Upper lobe of right lung (tissue), 1 donor: Measurements from ENCODE around the gene PCNX2. TPM values are rescaled to one million over a fixed set of nuclear protein-coding genes. Genes with fewer than 3 reads are reported as not detected.

Source experiments
- ATAC-seq: fragments of 200-7000 bp; cut with Tn5 transposase; one replicate; pipeline ENCODE4 v1.9.1; 2020; ENCODE audit warnings: mild to moderate bottlenecking, moderate library complexity
- DNase-seq: peaks from one replicate; pipeline ENCODE4 v3.0.0-alpha.2; 2020
- H3K27ac ChIP-seq: fragments of 200-600 bp; one replicate; pipeline ENCODE4 v1.8.0; 2022
- H3K27me3 ChIP-seq: fragments of 200-600 bp; one replicate; pipeline ENCODE4 v1.8.0; 2022; ENCODE audit warnings: mild to moderate bottlenecking
- H3K36me3 ChIP-seq: fragments of 200-600 bp; one replicate; pipeline ENCODE4 v1.8.0; 2022
- H3K4me1 ChIP-seq: fragments of 200-600 bp; one replicate; pipeline ENCODE4 v1.8.0; 2022
- H3K4me3 ChIP-seq: fragments of 200-600 bp; one replicate; pipeline ENCODE4 v1.8.0; 2022; ENCODE audit warnings: mild to moderate bottlenecking
- H3K9me3 ChIP-seq: fragments of 200-600 bp; one replicate; pipeline ENCODE4 v1.8.0; 2022
- intact Hi-C: fragments of 100-400 bp; cut with DNase I; formaldehyde crosslinking; loops from one replicate; pipeline ENCODE4 v1.11.0; 2022
- total RNA-seq: library from RNA; stranded (reverse); fragmentation: NEBNext Ultra II Directional; extraction: Animal tissue kit (Norgen Biotek cat#: 25700); gene quantifications from one replicate; pipeline ENCODE4 v1.2.1, GENCODE V29; 2021
- TF ChIP-seq, protein P1 (sequence below): fragments of 200-600 bp; IDR thresholded peaks from one replicate; pipeline ENCODE4 v1.8.0; 2022; ENCODE audit warnings: antibody characterized with exemption
- donor health status: DM: no; HTN: yes; CAD: no; lungs with severe emphysema.

PCNX2 gene
- total RNA-seq, 1 donor from 2014 or later: 6.8 TPM

DNA sequence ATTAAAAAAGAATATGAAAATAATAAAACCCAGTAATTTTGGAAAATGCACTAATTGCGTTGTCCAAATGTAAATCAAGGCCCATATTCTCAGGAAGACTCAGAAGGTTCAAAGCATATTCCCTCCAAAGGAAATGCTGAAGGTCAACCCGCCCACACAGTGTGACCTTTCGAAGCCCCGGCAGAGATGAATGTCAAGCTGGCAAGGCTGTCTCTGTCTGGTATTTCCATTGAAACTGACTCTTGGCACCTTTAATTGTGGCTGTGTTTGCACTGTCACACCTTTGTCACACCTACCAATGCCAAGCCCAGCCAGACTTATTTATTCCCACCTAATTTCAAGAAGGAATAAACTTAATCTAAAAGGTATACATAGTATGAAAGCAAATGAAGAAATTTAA lies 262.6 kb downstream of the PCNX2 start:
- no peak for DNase-seq
- H3K4me3 ChIP-seq: no peak overlapping the region
- no peaks in the 10 kb centered on the region for H3K4me1 ChIP-seq
- H3K27me3 ChIP-seq: no peaks in the 10 kb centered on the region
- no peaks in the 10 kb centered on the region for H3K36me3 ChIP-seq
- intact Hi-C loops: no loop called here
- no peak for ATAC-seq
- no peak overlapping the region for H3K27ac ChIP-seq
- no peaks in the 10 kb centered on the region for H3K9me3 ChIP-seq
- TF ChIP-seq, protein P1, sequence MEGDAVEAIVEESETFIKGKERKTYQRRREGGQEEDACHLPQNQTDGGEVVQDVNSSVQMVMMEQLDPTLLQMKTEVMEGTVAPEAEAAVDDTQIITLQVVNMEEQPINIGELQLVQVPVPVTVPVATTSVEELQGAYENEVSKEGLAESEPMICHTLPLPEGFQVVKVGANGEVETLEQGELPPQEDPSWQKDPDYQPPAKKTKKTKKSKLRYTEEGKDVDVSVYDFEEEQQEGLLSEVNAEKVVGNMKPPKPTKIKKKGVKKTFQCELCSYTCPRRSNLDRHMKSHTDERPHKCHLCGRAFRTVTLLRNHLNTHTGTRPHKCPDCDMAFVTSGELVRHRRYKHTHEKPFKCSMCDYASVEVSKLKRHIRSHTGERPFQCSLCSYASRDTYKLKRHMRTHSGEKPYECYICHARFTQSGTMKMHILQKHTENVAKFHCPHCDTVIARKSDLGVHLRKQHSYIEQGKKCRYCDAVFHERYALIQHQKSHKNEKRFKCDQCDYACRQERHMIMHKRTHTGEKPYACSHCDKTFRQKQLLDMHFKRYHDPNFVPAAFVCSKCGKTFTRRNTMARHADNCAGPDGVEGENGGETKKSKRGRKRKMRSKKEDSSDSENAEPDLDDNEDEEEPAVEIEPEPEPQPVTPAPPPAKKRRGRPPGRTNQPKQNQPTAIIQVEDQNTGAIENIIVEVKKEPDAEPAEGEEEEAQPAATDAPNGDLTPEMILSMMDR: no peak

DNA sequence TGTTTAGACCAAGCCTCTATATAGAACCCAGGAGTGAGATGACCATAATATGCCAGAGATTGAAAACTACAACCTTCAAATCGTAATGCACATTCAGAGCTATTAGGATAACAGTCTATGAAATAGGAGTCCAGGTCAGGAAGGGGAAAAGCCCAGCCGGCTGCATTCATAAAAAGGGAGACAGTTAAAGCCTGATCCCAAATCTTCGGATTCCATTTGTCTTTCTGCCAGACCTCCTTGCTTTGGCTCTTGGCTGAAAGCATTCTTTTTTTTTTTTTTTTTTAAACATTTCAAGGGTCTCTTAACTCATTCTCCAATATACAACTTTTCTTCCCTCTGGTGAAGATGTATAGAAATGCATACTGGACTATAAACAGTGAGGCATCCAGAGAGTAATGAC lies 264.0 kb downstream of the PCNX2 start:
- no peak overlapping the region for H3K27ac ChIP-seq
- intact Hi-C loops: no loop called here
- no peaks in the 10 kb centered on the region for H3K27me3 ChIP-seq
- no peaks in the 10 kb centered on the region for H3K9me3 ChIP-seq
- no peak overlapping the region for H3K4me3 ChIP-seq
- H3K4me1 ChIP-seq: no peaks in the 10 kb centered on the region
- no peak for DNase-seq
- no peaks in the 10 kb centered on the region for H3K36me3 ChIP-seq
- TF ChIP-seq, protein P1: no peak
- ATAC-seq: no peak

DNA sequence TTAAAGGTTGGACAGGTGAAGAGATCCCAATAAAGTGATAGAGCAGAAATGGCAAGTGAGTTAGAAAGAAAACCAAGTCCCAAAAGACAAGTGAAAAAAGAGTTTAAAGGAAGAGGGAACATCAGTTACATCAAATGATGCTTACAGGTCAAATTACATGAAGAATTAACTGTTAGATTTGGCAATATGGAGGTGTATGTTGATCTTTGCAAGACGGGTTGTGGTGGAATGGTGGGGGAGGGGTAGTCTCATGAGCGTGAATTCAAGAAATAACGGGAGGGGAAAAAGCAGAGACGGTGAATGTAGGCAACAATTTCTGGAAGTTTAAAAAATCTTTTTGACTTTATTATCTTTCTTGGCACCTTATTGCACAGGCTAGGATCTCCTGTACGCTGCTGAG lies 268.5 kb downstream of the PCNX2 start:
- no peak for ATAC-seq
- intact Hi-C loops: no loop called here

DNA sequence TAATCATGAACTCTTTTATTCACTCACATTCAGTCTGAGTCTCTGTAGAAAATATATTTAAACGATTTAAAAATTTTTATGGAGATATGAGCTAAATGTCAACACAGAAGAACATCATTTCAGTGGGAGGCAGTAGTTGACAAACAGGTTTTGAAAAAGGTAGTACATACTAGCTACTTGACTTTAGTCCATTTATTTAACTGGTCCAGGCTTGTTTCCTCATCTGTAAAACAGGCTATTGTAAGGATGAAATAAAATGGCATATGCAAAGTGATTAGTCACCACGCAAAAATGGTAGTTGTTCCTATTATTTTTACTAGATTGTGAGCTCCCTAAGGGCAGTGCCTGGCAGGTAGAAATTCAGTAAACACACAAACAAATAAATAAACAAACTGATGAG lies 270.0 kb downstream of the PCNX2 start:
- intact Hi-C loops: no loop called here
- no peaks in the 10 kb centered on the region for H3K4me1 ChIP-seq
- no peaks in the 10 kb centered on the region for H3K27me3 ChIP-seq
- no peak for DNase-seq
- no peaks in the 10 kb centered on the region for H3K36me3 ChIP-seq
- TF ChIP-seq, protein P1: no peak
- no peak overlapping the region for H3K27ac ChIP-seq
- ATAC-seq: no peak
- H3K4me3 ChIP-seq: no peak overlapping the region
- no peaks in the 10 kb centered on the region for H3K9me3 ChIP-seq

More for the DNA sequence above, 268.5 kb downstream of the PCNX2 start:
- H3K4me3 ChIP-seq: peak overlapping the region; percentile 0
- no peak for DNase-seq
- TF ChIP-seq, protein P1: no peak
- no peaks in the 10 kb centered on the region for H3K4me1 ChIP-seq
- no peaks in the 10 kb centered on the region for H3K36me3 ChIP-seq
- H3K27me3 ChIP-seq: no peaks in the 10 kb centered on the region
- no peak overlapping the region for H3K27ac ChIP-seq
- no peaks in the 10 kb centered on the region for H3K9me3 ChIP-seq

DNA sequence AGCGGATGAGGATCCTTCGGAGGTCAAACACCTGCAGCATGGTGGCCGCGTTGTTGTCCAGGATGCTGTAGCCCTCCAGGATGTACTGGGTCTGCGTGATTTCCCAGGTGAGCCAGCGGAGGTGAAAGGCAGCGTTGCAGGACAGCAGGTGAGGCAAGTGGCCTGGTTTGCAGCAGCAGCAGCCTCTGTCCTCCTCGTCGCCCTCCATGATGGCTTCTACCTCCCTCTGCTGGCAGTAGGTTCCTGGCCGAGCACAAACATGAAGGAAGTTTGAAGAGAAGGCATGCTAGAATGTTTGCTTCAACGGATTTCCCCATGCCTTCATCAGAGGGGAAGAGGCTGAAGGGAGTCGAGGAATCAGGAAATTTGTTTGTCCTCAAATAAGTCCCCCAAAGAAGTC lies 270.4 kb downstream of the PCNX2 start:
- no peaks in the 10 kb centered on the region for H3K27me3 ChIP-seq
- TF ChIP-seq, protein P1: peak; percentile 44
- no peaks in the 10 kb centered on the region for H3K4me1 ChIP-seq
- ATAC-seq: peak; percentile 78
- H3K27ac ChIP-seq: no peak overlapping the region
- H3K9me3 ChIP-seq: no peaks in the 10 kb centered on the region
- H3K4me3 ChIP-seq: no peak overlapping the region
- no peak for DNase-seq
- intact Hi-C loops: no loop called here
- no peaks in the 10 kb centered on the region for H3K36me3 ChIP-seq

DNA sequence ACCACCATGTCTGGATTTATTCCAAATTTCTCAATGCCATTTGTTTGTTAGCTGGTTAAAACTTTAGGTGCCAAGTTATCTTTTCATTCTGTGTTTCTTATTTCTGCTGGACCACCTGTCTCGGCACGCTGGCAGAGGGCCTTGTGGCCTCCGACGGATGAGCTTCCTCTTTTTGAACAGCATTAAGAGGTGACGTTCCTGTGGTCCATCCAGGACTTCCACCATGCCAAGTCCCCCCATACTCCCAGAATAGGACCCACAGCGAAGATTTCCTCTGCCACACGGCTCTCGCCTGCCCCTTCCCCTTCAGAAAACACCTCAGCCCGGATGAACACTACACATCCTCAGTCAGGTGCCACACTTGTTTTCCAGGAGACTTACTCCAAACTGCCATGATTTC lies 271.3 kb downstream of the PCNX2 start:
- Histone ChIP-seq H3K9me3 (no peaks in the 10 kb centered on the region), H3K27me3 (no peaks in the 10 kb centered on the region), H3K27ac (no peak overlapping the region), H3K36me3 (no peaks in the 10 kb centered on the region), H3K4me1 (no peaks in the 10 kb centered on the region), H3K4me3 (no peak overlapping the region)
- intact Hi-C loops: no loop called here
- DNase-seq (no peak), ATAC-seq (no peak)
- TF ChIP-seq, protein P1: no peak
